ENCODE data around the gene ARHGAP19.

ARHGAP19 gene

DNA sequence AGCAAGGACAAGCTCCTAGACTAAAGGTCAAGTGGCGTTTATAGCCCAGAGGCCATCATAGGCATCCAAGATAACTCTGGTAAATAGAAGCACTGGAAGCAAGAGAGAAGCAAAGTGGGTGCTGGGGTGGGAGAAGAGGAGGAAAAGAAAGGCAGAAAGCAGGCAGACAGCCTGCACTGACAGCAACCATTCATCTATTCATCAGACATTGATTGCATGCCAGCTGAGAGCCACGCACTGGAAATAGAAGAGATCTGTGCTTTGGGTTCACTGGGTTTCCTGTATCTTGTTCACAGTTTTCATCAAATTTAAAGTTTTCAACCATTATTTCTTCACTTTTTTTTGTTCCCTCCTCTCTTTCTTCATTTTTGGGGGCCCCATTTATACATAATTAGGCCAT lies 102.0 kb downstream of the ARHGAP19 start:
- peak; percentile 60 for DNase-seq (ENCODE audit: low spot score)

DNA sequence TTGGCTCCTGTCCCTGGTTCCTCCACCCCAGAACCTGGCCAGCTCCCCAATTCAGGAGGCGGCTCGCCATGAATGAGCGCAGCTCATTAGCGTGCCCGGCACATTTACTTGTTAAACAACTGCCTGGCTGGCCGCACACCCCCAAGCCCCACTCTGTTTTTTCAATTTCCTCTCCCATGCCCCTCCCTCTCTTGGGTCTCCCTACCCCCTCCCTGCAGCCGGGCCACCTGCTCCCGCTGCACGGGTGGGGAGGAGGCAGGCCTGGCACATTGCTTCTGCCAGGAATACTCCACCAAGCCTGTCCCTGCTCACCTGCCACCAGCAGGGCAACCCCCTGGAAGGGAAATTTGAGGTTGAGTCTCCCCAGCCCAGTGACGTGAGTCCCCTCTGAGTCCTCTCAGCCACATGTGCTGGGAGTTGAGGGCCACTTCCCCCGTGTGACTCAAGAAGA lies 104.2 kb downstream of the ARHGAP19 start:
- peak; percentile 48 for DNase-seq (ENCODE audit: low spot score)

DNA sequence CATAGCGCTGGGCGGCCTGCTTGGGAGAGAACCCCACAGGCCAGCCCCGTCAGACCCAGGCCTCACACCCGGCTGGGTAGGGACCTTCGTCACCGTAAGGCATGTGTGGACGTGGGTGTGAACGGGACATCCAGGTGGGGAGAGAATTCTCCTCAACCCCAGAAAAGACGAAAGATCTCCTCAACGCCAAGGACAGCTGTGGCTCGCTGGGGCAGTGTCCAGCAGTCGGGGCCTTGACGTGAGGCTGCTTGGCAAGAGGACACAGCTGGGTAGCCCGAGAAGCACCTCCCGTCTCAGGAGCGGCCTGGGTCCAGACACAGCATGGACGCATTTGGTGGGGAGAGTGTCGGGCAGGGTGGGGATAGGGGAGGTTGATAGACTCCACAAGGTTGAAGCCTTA lies 105.5 kb downstream of the ARHGAP19 start:
- no peak for DNase-seq (ENCODE audit: low spot score)

GRCh38 chr10:97185326-97186058 lies 106.9 kb downstream of the ARHGAP19 start, which contains the start of gene SLIT1:
TSS of gene SLIT1 (minus strand) at chr10:97185959. CDS start at chr10:97185674, 285 bp downstream.
- no peak for DNase-seq (ENCODE audit: low spot score)

DNA sequence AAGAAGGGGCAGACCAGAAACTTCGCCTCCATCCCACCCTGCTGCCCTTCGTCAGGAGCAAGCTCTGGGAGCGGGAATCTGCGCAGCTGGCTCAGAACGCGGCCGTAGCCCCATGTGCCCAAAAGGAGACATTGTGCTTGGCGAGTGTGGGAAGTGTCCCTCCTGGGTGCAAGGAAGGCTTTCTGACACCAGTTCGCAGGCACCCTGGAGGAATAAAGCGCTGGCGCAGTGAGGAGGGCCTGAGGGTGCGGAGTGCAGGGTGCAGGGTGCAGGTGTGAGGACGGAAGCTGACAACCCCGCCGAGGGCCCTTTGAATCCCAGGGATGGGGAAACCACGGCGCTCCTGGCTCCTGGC lies 107.5 kb downstream of the ARHGAP19 start:
- DNase-seq (ENCODE audit: low spot score) = no peak

DNA sequence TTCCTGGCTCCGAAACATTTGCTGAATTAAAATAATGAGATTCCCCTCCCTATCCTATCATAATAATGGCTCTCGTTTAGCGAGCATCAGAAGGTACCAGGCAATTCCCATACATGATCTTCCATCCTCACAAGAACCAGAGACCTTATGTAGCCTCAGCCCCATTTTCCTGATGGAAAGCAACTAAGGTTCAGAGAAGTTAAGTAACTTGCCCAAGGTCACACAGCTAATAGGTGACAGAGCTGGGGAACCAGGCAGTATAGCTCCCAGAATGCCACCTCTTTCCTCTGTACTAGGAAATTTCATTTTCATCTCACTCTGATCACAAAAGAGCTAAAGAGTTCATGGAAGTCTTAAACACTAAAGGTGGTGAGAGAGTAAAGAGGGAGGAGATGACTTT lies 109.1 kb downstream of the ARHGAP19 start:
- DNase-seq (ENCODE audit: low spot score) = no peak

DNA sequence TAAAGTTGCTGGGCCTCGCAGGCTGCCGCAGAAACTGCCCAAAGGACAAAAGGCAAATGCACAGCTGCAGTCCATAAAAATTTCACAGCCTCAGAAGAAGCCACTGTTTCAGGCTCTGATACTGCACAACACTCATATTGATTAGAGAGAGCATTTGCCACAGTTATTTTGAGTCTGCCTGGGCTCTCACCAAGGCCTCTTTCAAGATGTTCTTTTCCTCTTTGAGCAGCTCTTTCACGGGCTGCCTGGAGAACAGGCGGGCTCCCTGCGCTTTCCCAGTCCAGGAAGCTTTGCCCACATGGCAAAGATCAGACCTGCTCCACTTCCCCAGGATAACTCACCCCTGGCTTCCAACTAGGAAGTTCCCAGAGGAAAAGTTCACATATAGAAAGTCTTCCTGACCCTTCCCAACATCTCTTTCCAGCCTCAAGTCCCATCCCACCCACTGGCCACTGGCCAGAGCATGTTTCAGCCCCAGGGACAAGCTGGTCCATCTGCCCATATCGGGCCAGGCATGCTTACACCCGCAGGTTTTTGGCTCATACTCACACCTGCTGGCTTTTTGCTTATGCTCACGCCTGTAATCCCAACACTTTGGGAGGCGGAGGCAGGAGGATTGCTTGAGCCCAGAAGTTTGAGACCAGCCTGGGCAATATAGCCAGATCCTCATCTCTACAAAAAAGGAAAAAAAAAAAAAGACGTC lies 110.0 kb downstream of the ARHGAP19 start:
- peak; percentile 50 for DNase-seq (ENCODE audit: low spot score)

DNA sequence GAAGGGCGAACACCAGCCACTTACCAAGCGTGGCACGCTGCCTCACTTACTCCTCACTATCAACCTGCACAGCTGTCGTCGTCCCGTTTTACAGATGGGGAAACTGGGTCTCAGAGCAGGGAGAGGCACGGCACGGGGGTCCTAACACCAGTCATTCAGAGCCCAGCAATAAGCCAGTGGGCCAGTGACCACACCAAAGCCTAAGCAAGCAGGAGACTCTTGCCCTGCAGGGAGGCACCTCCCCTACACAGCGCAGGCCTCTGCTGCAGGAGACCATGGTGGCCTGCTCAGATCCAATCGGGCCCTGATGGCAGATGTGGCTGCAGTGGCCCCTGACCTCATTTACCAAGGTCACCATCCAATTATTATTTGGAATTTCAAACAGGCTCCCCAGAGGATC lies 111.5 kb downstream of the ARHGAP19 start:
- DNase-seq (ENCODE audit: low spot score) = no peak

DNA sequence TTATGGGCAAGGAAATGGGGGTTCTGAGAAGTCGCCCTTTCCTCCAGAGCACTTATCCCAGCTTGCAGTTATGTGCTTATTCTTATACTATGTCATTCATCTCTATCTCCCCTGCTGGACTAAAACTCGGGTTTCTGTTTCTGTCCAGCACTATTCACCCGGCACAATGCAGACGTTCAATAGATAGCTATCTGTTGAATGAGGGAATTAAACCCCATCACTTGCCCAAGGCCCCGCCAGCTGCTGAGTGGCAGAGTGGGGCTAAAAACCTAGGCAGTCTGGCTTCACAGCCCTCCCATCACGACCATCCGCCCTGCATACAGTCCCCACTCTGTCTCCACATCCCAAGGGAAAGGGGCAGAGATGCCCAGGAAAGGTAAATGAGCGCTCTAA lies 112.1 kb downstream of the ARHGAP19 start:
- no peak for DNase-seq (ENCODE audit: low spot score)

DNA sequence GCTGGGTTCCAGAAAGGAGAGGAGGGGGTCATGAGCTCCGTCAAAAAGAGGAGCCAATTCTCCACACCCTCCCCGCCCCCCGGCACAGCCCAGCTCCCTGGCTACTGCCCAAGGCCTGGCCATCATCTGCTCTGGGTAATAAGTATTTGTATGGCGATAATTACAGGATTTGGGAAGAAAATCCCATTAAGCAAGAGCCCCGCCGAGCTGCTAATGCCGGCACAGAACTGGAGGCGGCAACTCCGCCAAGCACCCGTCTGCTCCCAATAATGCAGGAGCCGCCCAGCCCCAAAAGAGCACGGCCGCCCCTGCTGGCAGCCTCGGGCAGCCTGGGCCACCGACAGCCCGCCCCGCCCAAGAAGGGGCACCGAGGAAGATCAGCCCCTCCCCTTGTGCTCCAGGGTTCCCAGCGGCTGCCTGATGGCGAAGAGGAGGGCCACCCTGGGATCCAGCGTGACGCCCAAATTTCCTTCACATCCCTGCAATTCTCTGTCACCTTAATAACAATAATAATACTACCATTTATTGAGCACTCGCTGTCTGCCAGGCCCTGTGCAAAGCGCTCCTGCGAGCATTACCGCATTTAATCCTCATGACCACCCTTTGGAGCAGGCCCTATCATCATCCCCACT lies 112.6 kb downstream of the ARHGAP19 start:
- no peak for DNase-seq (ENCODE audit: low spot score)

GRCh38 chr10:97179311-97179710 lies 113.1 kb downstream of the ARHGAP19 start:
- DNase-seq (ENCODE audit: low spot score) = no peak

DNA sequence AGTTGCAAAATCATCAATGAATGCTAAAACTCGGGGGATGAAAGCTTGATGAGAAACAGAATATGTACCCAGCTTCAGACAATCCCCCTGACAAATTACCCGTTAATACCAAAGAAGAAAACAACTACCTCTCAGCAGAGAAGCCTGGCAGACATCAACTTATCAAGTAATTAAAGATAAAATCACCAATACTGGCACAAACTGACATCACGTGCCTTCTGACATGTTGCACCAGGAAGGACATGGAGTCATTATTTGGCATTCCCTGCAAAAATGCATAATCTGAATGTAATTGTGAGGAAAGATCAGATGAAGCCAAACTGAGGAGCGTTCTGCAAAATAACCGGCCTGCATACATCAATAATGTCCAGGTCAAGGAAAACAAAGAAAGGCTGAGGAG lies 114.4 kb downstream of the ARHGAP19 start:
- DNase-seq (ENCODE audit: low spot score) = no peak

DNA sequence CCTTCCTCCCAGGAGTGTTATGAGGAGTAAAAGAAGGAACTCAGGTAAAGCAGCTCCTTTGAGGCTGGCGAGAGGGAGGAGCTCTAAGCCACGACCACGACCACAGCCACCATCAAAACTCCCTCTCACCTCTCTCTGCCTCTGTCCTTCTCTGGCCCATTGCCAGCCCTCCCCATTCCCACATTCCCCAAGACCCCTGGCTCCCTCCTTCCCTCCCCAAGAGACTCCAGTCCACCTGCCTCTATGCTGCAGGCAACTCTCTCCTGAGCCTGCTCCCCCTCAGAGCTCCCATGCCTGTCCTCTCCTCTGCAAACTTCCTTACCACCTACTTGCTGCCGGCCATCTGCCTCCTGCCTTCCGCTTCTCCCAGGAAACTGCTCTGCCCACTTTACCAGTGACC lies 116.2 kb downstream of the ARHGAP19 start:
- DNase-seq (ENCODE audit: low spot score) = no peak

DNA sequence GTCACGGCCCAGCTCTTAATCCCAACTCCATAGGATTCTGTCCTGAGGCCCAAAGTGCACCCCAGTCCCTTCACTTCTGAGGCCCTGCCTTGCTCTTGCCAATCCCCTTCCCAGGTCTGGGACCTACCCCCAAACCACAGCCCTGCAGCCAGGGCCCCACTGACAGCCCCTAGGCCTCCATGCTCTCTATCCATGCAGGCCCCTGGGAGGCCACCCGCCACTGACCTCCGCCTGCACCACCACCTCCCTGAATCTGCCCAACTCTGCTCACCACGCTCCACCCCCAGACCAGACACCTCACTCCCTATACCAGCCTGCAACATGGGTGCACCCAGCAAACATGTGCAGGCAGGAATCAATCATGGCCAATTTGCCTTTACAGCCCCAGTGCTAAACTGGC lies 116.9 kb downstream of the ARHGAP19 start:
- no peak for DNase-seq (ENCODE audit: low spot score)

GRCh38 chr10:97174941-97175340 lies 117.5 kb downstream of the ARHGAP19 start:
- no peak for DNase-seq (ENCODE audit: low spot score)

DNA sequence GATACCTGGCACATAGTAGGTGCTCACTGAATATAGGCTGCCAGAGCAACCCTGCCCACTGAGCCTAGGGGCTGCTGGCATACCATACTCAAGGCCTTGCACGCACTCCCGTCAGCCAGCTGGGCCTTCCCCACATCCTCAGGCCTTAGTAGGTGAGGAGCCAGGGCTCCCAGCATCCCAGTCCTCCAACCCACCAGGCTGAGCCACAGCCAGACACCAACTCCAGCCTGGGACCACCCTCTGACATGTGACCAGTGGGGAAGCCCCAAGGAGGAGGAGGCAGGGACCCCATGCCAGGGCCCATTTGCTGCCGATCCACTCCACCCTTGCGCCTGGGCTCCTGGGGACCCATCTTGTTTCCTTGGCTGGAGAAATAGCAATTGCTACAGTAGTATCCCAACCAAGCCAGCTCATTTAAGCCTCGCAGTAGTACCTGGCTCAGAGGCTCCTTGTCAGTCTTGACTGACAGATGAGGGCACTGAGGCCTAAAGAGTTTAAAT lies 118.1 kb downstream of the ARHGAP19 start:
- no peak for DNase-seq (ENCODE audit: low spot score)

GRCh38 chr10:97173036-97173435 lies 119.4 kb downstream of the ARHGAP19 start:
- no peak for DNase-seq (ENCODE audit: low spot score)
